Measurements from ENCODE around the gene RBFA.
"Not testable (repeated sequence)": the region's sequence is repeated elsewhere in the genome, so short reads cannot be mapped to it uniquely, and the experiment has no call there.

The RBFA gene

DNA sequence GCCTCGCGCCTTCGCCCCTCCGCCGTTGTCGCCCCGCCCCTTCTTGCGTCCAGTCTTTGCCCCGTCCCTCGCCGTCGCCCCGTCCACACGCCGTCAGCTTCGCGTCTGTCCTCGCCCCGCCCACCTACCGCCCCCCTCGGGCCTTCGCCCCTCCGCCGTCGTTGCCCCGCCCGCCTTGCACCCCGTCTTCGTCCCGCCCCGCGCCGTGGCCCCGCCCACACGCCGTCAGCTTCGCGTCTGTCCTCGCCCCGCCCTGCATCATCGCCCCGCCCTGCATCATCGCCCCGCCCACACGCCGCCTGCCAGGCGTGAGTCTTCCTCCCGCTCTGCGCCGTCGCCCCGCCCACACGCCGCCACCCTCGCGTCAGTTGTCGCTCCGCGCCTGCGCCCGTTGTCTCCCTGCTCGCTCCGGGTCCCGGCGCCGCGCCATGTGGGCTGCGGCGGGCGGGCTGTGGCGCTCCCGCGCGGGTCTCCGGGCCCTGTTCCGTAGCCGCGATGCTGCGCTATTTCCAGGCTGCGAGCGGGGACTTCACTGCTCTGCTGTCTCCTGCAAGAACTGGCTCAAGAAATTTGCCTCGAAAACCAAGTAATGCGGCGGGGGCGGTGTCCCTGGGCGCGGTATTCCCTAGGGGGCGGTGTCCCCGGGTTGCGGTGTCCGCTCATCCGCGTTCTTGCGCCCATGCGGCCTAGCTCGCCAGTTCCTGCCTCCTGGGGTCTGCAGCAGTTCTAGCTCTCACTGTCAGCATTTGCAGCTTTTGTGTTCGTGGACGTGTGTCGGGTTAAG, at the start of gene RBFA:
Gene RBFA (plus strand): TSS at position 367 of the 784 bp plus-strand sequence. CDS start 62 bp downstream, at position 429.
- DNase-seq (ENCODE audit: low read depth, low spot score), result peak; percentile 50

DNA sequence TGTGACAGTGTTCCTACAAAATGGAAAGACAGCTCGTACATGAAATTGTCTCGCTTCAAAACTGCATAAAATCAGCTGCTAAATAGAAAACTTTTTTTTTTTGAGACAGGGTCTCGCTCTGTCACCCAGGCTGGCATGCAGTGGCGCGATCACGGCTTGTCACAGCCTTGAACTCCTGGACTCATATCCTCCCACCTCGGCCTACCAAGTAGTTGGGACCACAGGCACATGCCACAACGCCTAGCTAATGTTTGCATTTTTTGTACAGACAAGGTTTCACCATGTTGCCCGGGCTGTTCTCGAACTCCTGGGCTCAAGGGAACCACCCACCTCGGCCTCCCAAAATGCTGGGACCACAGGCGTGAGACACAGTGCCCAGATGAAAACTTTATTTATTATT, 49.1 kb upstream of the RBFA start:
- no peak for DNase-seq (ENCODE audit: low read depth, low spot score)

- no peak for DNase-seq (ENCODE audit: low read depth, low spot score)
These were observed 47.5 kb upstream of the RBFA start for GRCh38 chr18:79986726-79987125.

DNA sequence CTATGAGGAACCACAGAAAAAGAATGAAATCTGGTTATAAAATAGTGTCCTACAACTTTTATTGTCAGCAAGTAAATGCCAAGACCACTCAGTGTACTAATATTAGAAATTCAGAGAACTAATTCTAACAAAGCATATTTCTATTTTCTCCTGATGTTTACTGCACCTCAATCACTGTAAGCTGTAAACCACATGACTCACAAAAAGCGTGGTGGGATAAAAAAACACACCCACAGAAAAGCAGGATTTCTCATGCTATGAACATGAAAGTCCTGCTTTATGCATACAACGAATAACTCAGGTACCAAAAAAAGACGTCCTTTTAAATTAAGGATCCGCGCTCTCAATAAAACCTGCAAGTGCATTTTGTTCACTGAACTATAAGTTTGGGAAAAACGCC, 46.7 kb upstream of the RBFA start:
- no peak for DNase-seq (ENCODE audit: low read depth, low spot score)

GRCh38 chr18:79988071-79988450, 46.2 kb upstream of the RBFA start:
- no peak for DNase-seq (ENCODE audit: low read depth, low spot score)

- no peak for DNase-seq (ENCODE audit: low read depth, low spot score)
These were observed 45.6 kb upstream of the RBFA start, which contains the start of gene TXNL4A for GRCh38 chr18:79988451-79989194. Gene TXNL4A (minus strand): TSS chr18:79988563. CDS start chr18:79988392, 171 bp downstream.

DNA sequence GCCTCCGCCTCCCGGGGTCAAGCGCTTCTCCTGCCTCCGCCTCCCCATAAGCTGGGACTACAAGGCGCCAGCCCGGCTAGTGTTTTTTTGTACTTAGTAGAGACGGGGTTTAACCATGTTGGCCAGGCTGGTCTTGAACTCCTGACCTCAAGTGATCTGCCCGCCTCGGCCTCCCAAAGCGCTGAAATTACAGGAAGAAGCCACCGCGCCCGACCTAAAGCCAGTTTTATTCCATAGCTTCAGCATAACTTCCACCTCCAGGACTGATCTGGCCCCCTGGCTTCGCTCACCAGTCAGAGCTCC, 45.1 kb upstream of the RBFA start:
- DNase-seq (ENCODE audit: low read depth, low spot score), result no peak

DNA sequence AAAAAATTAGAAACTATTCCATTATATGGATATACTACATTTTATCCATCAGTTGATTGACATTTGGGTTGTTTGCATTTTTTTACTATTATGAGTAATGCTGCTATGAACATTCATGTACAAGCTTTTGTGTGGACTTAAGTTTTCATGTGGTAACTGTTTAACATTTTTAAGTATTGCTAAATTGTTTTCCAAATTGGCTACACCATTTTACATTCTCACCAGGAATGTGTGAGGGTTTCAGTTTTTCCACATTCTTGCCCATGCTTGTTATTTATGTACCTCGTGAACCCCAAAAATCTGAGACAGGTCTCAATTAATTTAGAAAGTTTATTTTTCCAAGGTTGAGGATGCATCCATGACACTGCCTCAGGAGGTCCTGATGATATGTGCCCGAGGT, 42.7 kb upstream of the RBFA start:
- no peak for DNase-seq (ENCODE audit: low read depth, low spot score)

DNA sequence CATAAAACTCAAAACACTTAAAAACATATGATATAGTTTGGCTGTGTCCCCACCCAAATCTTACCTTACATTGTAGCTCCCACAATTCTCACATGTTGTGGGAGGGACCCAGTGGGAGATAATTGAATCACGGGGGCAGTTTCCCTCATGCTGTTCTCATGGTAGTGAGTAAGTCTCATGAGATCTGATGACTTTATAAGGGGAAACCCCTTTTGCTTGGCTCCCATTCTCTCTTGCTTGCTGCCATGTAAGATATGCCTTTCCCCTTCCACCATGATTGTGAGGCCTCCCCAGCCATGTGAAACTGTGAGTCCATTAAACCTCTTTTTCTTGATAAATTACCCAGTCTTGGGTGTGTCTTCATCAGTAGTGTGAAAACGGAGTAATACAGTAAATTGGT, 34.5 kb upstream of the RBFA start:
- DNase-seq (ENCODE audit: low read depth, low spot score), result not testable (repeated sequence)

- DNase-seq (ENCODE audit: low read depth, low spot score), result no peak
These were observed 33.4 kb upstream of the RBFA start for GRCh38 chr18:80000877-80001276.

DNA sequence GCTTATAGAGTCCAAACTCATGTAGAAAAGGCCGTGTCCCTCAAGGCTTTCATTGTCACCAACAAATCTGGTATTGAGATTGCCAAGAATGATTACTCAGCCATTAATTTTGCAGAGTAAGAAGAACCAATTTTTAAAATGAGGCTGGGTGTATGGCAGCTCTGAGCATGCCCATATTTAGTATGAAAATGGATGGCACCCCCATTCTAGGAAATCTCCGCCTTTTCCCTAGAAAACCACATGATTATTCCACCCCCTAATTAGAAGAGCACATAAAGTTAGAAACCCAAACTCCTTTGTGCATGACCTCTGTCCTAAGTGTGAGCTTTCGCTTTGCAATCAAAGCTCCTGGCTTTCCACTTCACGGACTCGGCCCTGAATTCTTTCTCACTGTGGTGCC, 31.8 kb upstream of the RBFA start:
- no peak for DNase-seq (ENCODE audit: low read depth, low spot score)

GRCh38 chr18:80004600-80005342, 29.5 kb upstream of the RBFA start:
- DNase-seq (ENCODE audit: low read depth, low spot score), result no peak

DNA sequence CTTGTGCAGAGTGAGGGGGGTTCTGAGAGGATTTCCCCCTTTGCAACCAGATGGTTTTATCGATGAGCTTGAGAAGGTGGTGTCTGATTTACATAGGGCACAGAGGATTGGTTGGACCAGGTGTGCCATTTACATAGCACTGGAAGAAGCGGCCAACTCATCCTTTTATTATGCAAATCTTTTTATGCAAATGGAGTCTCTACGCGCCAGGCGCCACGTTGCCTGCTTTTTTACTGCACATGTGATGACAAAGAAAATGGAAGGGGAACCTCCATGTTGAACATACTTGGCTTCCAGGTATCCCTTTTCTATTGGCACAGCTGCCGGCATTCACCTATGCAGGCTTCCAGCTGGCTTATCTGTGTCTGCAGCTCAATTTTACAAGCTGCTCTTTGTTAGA, 27.5 kb upstream of the RBFA start:
- peak; percentile 64 for DNase-seq (ENCODE audit: low read depth, low spot score)

GRCh38 chr18:80009661-80010550, 24.3 kb upstream of the RBFA start:
- no peak for DNase-seq (ENCODE audit: low read depth, low spot score)

- no peak for DNase-seq (ENCODE audit: low read depth, low spot score)
These were observed 23.7 kb upstream of the RBFA start for GRCh38 chr18:80010551-80010906.

DNA sequence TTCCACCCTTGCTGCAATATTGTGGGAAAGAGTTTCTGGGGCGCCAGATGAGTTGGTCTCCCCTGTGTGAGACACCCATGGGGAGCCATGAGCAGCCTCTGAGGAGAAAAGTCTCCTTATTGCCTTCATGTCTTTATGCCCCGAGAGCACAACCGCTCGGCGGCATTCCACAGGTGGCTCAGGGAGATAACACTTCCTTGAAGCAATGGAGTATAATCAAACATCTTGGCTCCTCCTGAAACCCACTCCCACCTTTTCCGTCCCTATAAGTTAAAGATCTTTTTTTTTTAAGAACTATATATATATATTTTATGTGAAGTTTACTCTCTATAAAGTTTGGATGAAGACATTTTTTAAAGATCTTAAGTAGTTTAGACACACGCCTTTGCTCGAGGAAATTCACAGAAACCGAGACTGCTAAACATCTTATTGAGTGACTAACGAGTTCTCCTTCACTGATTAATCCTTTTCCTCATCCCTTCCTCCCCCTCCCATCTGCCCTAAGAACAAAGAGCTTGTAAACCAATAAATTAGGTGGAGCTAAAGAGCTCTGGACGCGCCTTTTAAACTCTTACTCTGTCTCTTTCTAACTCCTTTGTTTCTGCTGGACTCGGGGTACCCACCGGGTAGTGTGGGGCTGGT, 22.6 kb upstream of the RBFA start:
- not testable (repeated sequence) for DNase-seq (ENCODE audit: low read depth, low spot score)

GRCh38 chr18:80012714-80013113, 21.5 kb upstream of the RBFA start:
- no peak for DNase-seq (ENCODE audit: low read depth, low spot score)

DNA sequence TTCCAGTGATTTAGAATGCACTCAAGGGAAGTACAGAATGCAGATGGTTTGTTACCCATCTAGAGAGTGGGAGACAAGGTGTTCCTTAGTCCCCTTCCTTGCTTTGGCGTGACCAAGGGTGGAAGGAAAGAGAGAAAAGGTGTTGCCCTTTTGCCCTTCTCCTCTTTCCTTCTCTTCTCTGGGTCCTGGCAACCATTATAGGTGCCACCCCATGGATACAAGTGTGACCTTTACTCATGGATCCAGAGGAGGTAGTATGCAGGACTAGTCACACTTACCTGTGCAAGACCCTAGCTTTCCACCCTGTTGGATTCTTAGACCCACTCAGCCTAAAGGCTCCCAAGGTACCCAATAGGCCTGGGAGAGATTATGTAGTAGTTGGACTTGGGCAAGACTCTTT, 11.6 kb upstream of the RBFA start:
- no peak for DNase-seq (ENCODE audit: low read depth, low spot score)

GRCh38 chr18:80023173-80023572, 11.1 kb upstream of the RBFA start:
- no peak for DNase-seq (ENCODE audit: low read depth, low spot score)

DNA sequence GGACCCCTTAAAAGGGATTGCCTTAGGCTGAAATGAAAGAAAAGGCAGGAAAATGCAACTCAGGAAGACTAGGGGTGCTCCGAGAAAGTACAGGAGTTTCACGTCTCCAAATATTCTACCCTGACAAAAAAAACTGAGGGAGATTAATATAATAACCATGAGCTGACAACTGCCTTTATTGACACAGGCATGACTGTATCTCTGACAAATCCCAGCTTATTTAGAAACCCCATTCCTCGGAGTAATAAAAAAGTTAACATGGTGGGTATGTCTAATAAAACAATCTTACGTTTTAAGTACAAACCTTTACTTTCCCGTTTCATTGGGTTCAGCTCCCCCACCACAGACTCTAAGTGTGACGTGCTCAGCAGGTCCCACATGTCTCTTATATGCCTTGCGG, 7.9 kb upstream of the RBFA start:
- DNase-seq (ENCODE audit: low read depth, low spot score), result no peak

- DNase-seq (ENCODE audit: low read depth, low spot score), result not testable (repeated sequence)
These were observed 6.5 kb upstream of the RBFA start for GRCh38 chr18:80027719-80028118.

All from iPS DF 19.7 (cell line).